Keratinocyte (primary cell): Measurements from ENCODE around the gene SPAG9.

Experiments used
- CTCF ChIP-seq, 3 experiments: IDR thresholded peaks in 1 of 3; conservative IDR thresholded peaks in 1 of 3; optimal IDR thresholded peaks in 1 of 3; 2 replicates in 2 of 3; 3 replicates in 1 of 3; pipeline versions ENCODE3 to v1.5.1; 2011; ENCODE audit warnings: low read length in 3 of 3, mild to moderate bottlenecking in 3 of 3, moderate library complexity in 2 of 3, control low read depth in 1 of 3, inconsistent platforms in 1 of 3; ENCODE audit not compliant: insufficient read depth in 2 of 3; ENCODE audit errors: extremely low read depth in 1 of 3
- EZH2 ChIP-seq: IDR thresholded peaks from one replicate; pipeline ENCODE4 v1.6.1; 2012; ENCODE audit warnings: inconsistent platforms, mild to moderate bottlenecking, low read length, moderate library complexity

GRCh38 chr17:50963139-50963538 is 157.5 kb downstream of the SPAG9 start:
- TF ChIP-seq CTCF (optimal IDR thresholded peaks at IDR 0.05 in 1 of 3, IDR thresholded peaks at IDR 0.05 in 1 of 3, conservative IDR thresholded peaks at IDR 0.05 in 1 of 3; ENCODE audit: extremely low read depth in 1 of 3, insufficient read depth in 2 of 3, low read length in 3 of 3) (no peak), EZH2 (no peak)
